ENCODE results near the gene PDAP1. TPM values are rescaled to one million over a fixed set of nuclear protein-coding genes. Genes with fewer than 3 reads are reported as not detected.

Gene PDAP1
- total RNA-seq, 3 donors from 2014 or later (not counting 1 experiment from before 2014, with no cell fraction given), result 55.3 to 60.6 (median 59.3) TPM

DNA sequence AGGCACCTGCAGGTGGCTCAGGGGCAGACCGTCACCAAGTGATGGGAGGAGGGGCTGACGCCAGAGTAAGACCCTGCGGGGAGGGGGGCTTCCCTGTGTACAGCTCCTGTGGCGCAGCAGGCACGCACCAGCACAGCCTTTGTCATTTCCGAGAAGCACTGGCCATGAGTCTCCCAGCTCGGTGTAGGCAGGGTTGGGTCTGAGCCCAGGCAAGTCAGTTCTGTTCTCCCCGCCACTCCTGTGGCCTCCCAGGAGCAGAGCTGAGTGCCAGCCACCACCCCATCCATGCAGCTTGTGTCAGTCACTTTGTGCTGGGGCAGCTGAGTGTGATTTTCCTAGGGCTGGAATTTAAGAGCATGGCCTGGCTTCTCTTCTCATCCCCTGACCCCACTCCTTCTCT lies 43.5 kb upstream of the PDAP1 start:
- H3K4me1 ChIP-seq (ENCODE audit: control insufficient read depth, insufficient read depth, low read length), result no peaks in the 10 kb centered on the region
- peaks cover 0 to 5% of the 10 kb centered on the region in 2 donors for H3K4me1 Mint-ChIP-seq
- TF ChIP-seq, protein P1, sequence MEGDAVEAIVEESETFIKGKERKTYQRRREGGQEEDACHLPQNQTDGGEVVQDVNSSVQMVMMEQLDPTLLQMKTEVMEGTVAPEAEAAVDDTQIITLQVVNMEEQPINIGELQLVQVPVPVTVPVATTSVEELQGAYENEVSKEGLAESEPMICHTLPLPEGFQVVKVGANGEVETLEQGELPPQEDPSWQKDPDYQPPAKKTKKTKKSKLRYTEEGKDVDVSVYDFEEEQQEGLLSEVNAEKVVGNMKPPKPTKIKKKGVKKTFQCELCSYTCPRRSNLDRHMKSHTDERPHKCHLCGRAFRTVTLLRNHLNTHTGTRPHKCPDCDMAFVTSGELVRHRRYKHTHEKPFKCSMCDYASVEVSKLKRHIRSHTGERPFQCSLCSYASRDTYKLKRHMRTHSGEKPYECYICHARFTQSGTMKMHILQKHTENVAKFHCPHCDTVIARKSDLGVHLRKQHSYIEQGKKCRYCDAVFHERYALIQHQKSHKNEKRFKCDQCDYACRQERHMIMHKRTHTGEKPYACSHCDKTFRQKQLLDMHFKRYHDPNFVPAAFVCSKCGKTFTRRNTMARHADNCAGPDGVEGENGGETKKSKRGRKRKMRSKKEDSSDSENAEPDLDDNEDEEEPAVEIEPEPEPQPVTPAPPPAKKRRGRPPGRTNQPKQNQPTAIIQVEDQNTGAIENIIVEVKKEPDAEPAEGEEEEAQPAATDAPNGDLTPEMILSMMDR (IDR thresholded peaks at IDR 0.05), result no peak
- intact Hi-C loops (cut with micrococcal nuclease), result no loop called here
- H3K27ac Mint-ChIP-seq, result no peak overlapping the region
- H3K27ac ChIP-seq (ENCODE audit: low read length), result no peak overlapping the region
- peaks cover 53% of the 10 kb centered on the region for H3K36me3 ChIP-seq (ENCODE audit: control insufficient read depth, insufficient read depth, low read length)
- DNase-seq, result no peak
- no peaks in the 10 kb centered on the region for H3K36me3 Mint-ChIP-seq
- H3K4me3 ChIP-seq (ENCODE audit: low read length), result no peak overlapping the region
- H3K27me3 Mint-ChIP-seq (ENCODE audit: low read depth in 2 of 2), result no peaks in the 10 kb centered on the region
- H3K4me3 Mint-ChIP-seq, result no peak overlapping the region
- WGBS (ENCODE audit: insufficient coverage), result 98% methylated on average over 8 of the region's 8 CpGs
- H3K9me3 ChIP-seq (ENCODE audit: control insufficient read depth, insufficient read depth, low read length), result no peaks in the 10 kb centered on the region
- ATAC-seq, result no peak
- no peaks in the 10 kb centered on the region for H3K9me3 Mint-ChIP-seq
- H3K27me3 ChIP-seq (ENCODE audit: control insufficient read depth, insufficient read depth, low read length), result no peaks in the 10 kb centered on the region

DNA sequence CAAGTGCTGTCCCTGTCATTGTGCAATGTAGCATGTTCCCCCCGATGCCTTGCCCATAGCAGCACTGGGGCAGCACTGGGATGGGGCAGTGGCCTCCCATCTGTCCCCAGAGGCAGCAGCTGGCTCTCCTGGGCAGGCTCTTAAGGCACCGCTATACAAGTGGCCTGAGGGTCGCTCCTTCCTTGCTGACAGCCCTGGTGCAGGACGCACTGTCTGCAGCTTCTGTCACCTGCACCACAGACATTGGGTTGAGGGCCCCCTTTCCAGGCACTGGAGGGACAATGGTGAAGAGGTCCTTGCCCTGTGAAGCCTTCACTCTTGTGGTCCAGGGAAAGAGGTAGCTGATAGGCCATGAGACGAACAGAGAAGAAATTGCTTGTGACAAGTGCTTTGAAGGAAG lies 40.9 kb upstream of the PDAP1 start:
- Histone ChIP-seq H3K4me1 (ENCODE audit: control insufficient read depth, insufficient read depth, low read length) (no peaks in the 10 kb centered on the region), H3K9me3 (ENCODE audit: control insufficient read depth, insufficient read depth, low read length) (no peaks in the 10 kb centered on the region), H3K36me3 (ENCODE audit: control insufficient read depth, insufficient read depth, low read length) (peaks cover 54% of the 10 kb centered on the region), H3K27me3 (ENCODE audit: control insufficient read depth, insufficient read depth, low read length) (no peaks in the 10 kb centered on the region), H3K4me3 (ENCODE audit: low read length) (no peak overlapping the region), H3K27ac (ENCODE audit: low read length) (no peak overlapping the region)
- no peak for DNase-seq
- no peak overlapping the region for H3K4me3 Mint-ChIP-seq
- H3K36me3 Mint-ChIP-seq, result no peaks in the 10 kb centered on the region
- no peaks in the 10 kb centered on the region for H3K9me3 Mint-ChIP-seq
- peak overlapping the region in 1 of 2 donors; percentile 14 for H3K27ac Mint-ChIP-seq
- no peaks in the 10 kb centered on the region for H3K27me3 Mint-ChIP-seq (ENCODE audit: low read depth in 2 of 2)
- H3K4me1 Mint-ChIP-seq, result peaks cover 0 to 6% of the 10 kb centered on the region in 2 donors
- 95% methylated on average over 5 of the region's 5 CpGs for WGBS (ENCODE audit: insufficient coverage)
- TF ChIP-seq, protein P1 (IDR thresholded peaks at IDR 0.05), result no peak
- no peak for ATAC-seq
- intact Hi-C loops (cut with micrococcal nuclease), result no loop called here

DNA sequence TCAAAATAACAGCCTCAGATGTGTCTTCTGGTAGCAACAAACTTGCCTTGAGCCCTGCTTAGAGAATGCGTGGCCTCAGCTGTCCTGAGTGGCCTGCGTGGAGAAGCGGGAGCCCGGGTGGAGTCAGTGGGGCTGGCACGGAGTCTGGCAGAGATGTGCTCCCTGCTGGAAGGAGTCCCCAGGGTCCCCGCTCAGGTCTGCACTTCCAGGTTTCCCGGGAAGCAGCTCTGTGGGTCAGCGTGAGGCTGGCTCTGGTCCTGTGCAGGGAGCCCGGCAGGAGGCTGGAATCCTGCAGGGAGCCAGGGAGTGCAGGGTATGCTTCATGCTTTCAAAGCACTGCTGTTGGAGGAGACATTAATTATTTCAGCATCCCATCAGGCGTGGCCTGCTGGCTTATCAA lies 40.5 kb upstream of the PDAP1 start:
- DNase-seq, result no peak
- ATAC-seq, result peak in 1 of 3 donors; percentile 21
- Histone ChIP-seq H3K27ac (ENCODE audit: low read length) (no peak overlapping the region), H3K4me1 (ENCODE audit: control insufficient read depth, insufficient read depth, low read length) (no peaks in the 10 kb centered on the region), H3K36me3 (ENCODE audit: control insufficient read depth, insufficient read depth, low read length) (peaks cover 51% of the 10 kb centered on the region), H3K9me3 (ENCODE audit: control insufficient read depth, insufficient read depth, low read length) (no peaks in the 10 kb centered on the region), H3K27me3 (ENCODE audit: control insufficient read depth, insufficient read depth, low read length) (no peaks in the 10 kb centered on the region), H3K4me3 (ENCODE audit: low read length) (no peak overlapping the region)
- no peaks in the 10 kb centered on the region for H3K9me3 Mint-ChIP-seq
- H3K27me3 Mint-ChIP-seq (ENCODE audit: low read depth in 2 of 2), result no peaks in the 10 kb centered on the region
- no peak overlapping the region for H3K4me3 Mint-ChIP-seq
- no peak overlapping the region for H3K27ac Mint-ChIP-seq
- 98% methylated on average over 10 of the region's 10 CpGs for WGBS (ENCODE audit: insufficient coverage)
- intact Hi-C loops (cut with micrococcal nuclease), result no loop called here
- H3K4me1 Mint-ChIP-seq, result peaks cover 0 to 6% of the 10 kb centered on the region in 2 donors
- TF ChIP-seq, protein P1 (IDR thresholded peaks at IDR 0.05), result no peak
- no peaks in the 10 kb centered on the region for H3K36me3 Mint-ChIP-seq

DNA sequence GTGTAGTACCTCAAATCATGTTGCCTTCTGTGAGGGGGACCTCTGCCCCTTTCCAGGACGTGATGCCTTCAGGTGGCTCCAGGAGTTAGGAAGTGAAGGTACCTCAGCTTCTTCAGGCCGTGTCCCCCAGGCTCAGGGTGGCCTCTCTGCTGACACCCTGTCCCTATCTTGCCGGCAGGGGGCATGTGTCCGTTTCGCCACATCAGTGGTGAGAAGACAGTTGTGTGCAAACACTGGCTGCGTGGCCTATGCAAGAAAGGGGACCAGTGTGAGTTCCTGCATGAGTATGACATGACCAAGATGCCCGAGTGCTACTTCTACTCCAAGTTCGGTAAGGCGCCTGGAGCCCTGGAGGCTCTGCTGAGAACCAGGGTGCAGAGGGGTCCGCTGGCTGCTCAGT lies 39.5 kb upstream of the PDAP1 start:
- no peaks in the 10 kb centered on the region for H3K4me1 ChIP-seq (ENCODE audit: control insufficient read depth, insufficient read depth, low read length)
- ATAC-seq (no peak), DNase-seq (peak in 1 of 2 donors; percentile 31)
- H3K4me3 ChIP-seq (ENCODE audit: low read length), result no peak overlapping the region
- Mint-ChIP-seq H3K4me1 (peaks cover 0 to 10% of the 10 kb centered on the region in 2 donors), H3K27me3 (ENCODE audit: low read depth in 2 of 2) (no peaks in the 10 kb centered on the region), H3K36me3 (no peaks in the 10 kb centered on the region), H3K9me3 (no peaks in the 10 kb centered on the region), H3K27ac (no peak overlapping the region), H3K4me3 (no peak overlapping the region)
- no peaks in the 10 kb centered on the region for H3K27me3 ChIP-seq (ENCODE audit: control insufficient read depth, insufficient read depth, low read length)
- 92% methylated on average over 10 of the region's 10 CpGs for WGBS (ENCODE audit: insufficient coverage)
- H3K27ac ChIP-seq (ENCODE audit: low read length), result no peak overlapping the region
- TF ChIP-seq, protein P1 (IDR thresholded peaks at IDR 0.05), result no peak
- H3K9me3 ChIP-seq (ENCODE audit: control insufficient read depth, insufficient read depth, low read length), result no peaks in the 10 kb centered on the region
- peaks cover 46% of the 10 kb centered on the region for H3K36me3 ChIP-seq (ENCODE audit: control insufficient read depth, insufficient read depth, low read length)
- intact Hi-C loops (cut with micrococcal nuclease), result no loop called here
